Stimulated activated CD4-positive, alpha-beta T cell treated with anti-CD3 and anti-CD28 coated beads, Interleukin-15, amount 100 ng/mL, for 48 hours (primary cell): Measurements from ENCODE around the gene CDPF1.
"Not testable (repeated sequence)": the region's sequence is repeated elsewhere in the genome, so short reads cannot be mapped to it uniquely, and the experiment has no call there.

ENCODE experiments used
- DNase-seq, 2 donors: peaks; one replicate each; pipeline ENCODE4 v3.0.0-alpha.2; 2020; ENCODE audit warnings: low read depth in 2 of 2

The CDPF1 gene

DNA sequence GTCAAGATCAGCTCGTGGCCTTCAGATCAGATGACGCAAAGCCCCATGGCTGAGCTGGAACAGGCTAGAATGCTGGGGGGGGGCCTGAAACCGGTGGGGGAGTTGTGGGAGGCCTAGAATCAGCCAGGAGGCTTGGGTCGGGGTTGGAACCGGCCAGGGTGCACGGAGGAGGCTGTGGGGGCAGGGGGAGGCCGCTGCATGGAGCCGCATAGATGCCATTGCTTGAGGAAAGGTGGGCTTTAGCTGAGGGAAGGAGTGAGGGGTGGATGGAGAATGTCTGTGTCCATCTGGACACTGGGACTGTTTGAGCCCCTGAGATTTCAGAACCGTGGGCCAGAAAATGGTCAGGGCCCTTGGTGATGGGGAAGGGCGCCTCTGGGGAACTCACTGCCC lies 25.2 kb downstream of the CDPF1 start:
- DNase-seq, result no peak

GRCh38 chr22:46224044-46224897 lies 25.8 kb downstream of the CDPF1 start:
- DNase-seq, result no peak

DNA sequence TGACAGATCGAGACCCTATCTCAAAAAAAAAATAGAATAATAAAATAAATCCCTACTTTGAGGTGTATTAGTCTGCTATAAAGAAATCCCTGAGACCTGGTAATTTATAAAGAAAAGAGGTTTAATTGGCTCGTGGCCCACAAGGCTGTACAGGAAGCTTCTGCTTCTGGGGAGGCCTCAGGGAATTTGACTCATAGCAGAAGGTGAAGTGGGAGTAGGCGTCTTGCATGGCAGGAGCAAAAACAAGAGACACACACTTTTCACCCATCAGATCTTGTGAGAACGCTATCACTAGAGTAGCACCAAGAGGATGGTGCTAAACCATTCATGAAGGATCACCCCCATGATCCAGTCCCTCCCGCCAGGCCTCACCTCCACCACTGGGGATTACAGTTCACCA lies 29.2 kb downstream of the CDPF1 start:
- peak in 1 of 2 donors; percentile 7 for DNase-seq

GRCh38 chr22:46219636-46220035 lies 30.5 kb downstream of the CDPF1 start:
- no peak for DNase-seq

DNA sequence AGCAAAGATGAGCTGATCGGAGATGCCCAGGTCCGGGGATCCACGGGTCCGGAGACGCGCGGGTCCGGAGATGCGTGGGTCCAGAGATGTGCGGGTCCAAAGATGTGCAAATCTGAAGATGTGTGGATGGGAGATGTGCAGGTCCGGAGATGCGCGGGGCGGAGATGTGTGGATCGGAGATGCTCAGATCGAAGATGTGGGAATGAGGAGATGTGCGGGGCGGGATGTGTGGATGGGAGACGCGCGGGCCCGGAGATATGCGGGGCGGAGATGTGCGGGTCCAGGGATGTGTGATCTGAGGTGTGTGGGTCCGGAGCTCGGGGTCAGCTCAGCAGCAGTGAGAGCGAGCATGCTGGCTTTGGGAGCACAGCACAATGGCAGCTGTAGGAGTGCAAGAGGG lies 35.5 kb downstream of the CDPF1 start:
- no peak for DNase-seq

- no peak for DNase-seq
Measured at GRCh38 chr22:46214149-46214548, 35.9 kb downstream of the CDPF1 start.

DNA sequence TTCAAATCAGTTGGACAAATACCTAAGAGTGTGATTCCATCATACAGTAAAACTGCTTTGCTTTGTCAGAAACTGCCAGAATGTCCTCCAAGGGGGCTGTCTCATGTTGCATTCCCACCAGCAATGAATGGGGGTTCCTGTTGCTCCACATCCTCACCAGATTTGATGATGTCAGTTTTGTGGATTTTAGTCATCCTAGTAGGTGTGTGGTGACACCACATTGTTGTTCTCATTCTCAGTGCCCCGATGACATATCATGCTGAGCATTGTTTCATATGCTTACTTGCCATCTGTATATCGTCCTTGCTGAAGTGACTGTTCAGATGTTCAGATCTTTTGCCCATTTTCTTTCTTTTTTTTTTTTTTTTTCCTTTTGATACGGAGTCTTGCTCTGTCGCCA lies 37.0 kb downstream of the CDPF1 start:
- no peak for DNase-seq

- DNase-seq, result no peak
Measured at GRCh38 chr22:46212195-46212594, 37.9 kb downstream of the CDPF1 start.

DNA sequence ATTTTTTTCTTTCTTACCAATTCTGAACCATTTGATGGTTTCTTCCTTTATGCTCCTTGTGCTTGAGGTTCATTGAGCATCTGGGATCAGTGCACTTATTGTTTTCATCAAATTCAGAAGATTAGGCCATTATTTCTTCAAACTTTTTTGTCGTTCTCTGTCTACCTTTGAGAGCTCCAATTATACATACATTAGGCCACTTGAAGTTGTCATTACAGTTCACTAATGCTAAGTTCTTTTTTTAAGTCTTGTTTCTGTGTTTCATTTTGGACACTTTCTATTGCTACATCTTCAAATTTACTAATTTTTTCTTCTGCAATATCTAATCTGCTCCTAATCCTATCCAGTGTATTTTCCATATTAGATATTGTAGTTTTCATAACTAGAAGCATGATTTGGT lies 40.8 kb downstream of the CDPF1 start:
- DNase-seq, result no peak

DNA sequence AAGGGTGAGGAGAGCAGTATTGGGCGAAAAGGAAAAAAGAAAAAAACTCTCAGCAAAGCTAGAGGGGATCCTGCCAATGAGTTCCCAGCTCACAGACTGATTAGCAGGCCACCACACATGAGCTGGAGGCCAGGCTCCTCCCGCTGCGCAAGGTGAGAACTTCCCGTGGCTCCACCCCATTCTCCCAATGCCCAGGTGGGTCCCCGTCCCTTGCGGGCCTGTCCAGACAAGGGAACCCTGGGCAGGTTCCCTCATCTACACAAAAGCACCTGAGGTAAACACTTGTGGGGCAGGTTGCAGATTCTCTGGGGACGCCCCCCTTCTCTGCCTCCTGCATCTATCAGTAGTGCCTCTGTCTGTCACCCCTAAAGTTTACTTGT lies 46.5 kb downstream of the CDPF1 start:
- no peak for DNase-seq

GRCh38 chr22:46202897-46203600 lies 47.0 kb downstream of the CDPF1 start:
- no peak for DNase-seq

GRCh38 chr22:46201059-46201757 lies 48.9 kb downstream of the CDPF1 start:
- DNase-seq, result no peak

DNA sequence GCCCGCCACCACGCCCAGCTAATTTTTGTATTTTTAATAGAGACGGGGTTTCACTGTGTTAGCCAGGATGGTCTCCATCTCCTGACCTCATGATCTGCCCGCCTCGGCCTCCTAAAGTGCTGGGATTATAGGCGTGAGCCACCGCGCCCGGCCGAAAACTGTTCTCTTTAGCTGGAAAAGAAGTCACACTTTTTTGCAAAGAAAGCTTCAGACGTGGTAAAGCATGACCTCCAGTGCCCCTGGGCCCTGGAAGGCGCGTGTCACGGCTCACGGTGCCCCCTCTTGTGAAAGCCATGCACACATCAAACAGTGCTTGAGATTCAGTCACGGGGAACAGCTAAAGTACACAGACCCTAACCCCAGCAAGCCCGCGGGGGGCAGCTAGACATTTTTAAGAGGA lies 51.3 kb downstream of the CDPF1 start:
- DNase-seq, result not testable (repeated sequence)

DNA sequence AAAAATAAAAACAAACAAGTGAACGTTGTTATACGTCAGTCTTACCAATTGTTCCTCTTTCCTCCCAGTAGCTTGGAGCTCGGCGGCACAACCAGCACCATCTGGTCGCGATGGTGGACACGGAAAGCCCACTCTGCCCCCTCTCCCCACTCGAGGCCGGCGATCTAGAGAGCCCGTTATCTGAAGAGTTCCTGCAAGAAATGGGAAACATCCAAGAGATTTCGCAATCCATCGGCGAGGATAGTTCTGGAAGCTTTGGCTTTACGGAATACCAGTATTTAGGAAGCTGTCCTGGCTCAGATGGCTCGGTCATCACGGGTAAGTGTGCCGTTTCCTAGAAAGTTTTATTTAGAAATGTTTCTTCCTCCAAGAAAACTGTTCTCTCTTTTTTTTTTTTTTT lies 51.8 kb downstream of the CDPF1 start:
- no peak for DNase-seq

- no peak for DNase-seq
Measured at GRCh38 chr22:46196278-46196677, 53.8 kb downstream of the CDPF1 start.

DNA sequence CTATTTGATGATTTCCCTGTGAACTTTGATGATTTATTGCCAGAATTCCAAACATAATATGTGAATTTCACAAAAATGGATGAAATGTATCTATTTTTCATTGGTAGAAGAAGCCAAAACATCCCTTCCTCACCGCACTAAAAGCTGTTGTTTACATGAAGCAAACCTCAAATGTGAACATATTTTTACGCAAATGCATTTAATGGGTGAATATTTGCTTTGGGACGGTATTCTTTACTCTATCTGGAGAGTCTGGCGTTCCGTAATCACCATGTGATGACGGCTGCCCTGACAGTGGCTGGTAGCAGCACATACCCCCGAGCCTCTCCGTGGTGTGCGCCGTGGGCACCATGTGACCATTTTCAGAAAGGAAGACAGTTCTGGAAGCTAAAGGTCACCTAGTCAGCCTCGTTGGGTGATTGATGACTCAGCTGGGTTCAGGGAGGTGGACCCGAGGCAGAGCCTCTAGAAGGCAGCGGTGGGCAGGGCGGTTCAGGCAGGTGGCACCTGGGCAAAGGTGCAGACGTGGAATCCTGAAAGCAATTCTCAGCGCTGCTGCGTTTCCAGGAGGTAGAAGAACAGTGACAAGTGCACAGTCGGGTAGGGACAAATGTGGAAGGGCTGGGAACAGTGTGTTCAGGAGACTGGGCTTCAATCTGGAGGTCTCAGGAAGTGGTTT lies 54.5 kb downstream of the CDPF1 start:
- DNase-seq, result no peak
